ENCODE results near the gene SLC22A1.

GRCh38 chr6:160141001-160141726, 19.5 kb downstream of the SLC22A1 start:
- no peak for TF ChIP-seq CTCF (IDR thresholded peaks at IDR 0.05)
- TF ChIP-seq POLR2A (IDR thresholded peaks at IDR 0.05), result no peak
